COLO668 (cell line): ENCODE data around the gene KCNA5.

Experiments
- DNase-seq: peaks from one replicate; lab custom pipeline; 2025; ENCODE audit not compliant: unreplicated experiment; lab: John Stamatoyannopoulos, UW

Gene KCNA5

DNA sequence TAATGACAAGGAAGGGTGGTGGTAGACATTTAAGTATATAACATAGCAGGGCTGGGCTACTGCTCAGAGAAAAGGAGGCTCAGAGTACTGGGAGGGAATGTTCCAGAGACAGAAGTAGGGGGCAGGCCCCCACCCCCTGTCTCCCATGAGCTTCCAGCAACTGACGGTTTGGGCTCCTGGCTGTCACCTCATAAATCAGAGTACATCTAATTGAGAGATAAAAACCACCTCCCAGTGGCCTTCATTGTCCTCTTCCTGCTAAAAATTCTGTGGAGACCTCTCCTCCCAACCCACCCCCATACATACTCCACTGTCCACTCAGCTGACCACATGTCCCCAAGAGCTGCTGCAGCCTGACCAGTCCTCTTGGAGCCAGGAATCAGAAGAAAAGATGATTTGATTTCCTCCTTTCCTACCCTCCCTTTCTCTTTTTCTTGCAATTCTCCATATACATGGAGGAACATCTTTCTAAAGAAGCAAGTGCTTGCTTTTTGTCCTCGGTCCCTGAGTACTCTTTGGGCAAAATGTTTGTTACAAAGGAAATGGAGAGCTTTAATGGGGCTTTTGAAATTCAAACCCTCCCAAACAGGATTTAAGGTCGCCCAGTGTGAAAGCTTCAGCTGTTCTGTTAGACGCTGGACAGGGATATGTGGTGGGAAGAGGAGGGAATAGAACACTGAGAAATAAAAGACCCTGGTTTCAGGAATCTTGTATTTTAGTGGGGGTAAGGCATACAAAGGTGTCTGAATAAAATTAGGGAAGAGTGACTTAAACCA, 16.4 kb upstream of the KCNA5 start:
- DNase-seq = no peak

DNA sequence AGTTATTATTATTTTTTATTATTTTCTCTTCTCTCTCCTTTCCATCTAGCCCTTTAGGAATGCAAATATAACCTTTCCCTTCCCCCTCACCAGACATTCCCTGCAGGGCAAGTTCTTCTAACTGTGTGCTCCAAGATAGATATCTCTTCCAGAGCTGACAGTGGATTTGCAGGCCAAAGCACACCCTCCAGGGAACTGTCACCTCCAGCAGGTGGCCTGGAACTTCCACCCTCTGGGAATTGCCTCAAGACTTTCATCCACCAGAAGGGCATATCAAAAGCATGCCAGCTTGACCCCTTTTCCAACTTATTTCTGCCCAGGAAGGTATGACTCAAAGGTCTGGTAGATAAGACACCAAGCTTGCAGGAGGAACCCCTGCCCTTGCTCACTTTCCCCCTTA, 13.6 kb upstream of the KCNA5 start:
- no peak for DNase-seq

DNA sequence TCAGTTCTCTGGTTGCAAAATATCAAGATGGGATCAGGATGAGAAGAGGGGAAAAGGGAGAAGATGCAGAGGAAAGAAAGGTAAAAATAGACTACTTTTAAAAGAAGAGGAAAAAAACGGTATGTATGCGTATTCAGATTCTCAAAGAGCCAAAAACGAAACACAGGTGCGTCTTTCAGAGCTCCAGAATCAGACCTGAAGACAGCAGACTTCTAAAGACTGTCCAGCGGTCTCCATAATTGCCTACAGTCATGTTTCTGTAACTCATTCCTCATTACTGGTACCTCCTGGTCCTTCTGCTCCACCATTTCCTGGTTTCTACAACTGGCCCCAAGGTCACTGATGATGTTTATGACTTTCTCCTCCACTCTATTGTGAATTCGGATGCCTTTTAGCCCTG, 12.4 kb upstream of the KCNA5 start:
- no peak for DNase-seq

DNA sequence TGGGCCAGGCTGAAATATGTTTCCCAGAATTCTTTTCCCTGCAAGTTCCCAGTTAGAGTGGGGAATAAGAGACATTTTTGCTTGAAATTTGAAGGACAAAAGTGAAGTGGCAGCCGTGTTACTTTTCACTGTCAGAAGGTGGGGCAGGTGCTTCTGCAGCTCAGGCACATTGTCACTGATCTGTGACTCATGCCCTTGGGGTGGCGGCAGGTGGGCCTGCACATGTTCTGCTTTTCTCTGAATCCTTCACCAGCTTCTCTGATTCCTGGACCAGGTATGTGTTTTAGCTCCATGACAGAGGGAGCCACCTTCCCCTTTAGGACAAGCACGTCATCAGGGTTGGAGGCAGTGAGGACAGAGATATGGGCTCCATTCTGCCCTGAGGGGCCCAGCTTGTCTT, 11.7 kb upstream of the KCNA5 start:
- DNase-seq = no peak

DNA sequence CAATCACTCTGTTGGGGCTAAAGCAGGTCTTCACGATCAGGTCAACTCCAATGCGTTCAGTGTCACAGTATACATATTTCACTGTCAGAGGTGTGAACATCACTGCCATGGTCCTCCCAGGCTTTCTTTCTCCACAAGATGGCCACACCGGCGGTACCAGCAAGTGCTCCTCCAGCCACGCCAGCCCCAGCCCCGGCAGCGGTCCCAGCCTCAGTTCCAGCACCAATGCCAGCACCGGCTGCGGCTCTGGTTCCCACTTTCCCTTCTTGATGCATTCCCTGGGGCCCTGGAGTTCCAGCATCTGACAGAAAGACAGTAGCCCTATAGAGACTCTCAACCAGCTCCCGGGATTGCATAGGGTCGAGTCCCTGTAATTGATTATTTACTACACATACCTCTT, 10.9 kb upstream of the KCNA5 start:
- DNase-seq = no peak

DNA sequence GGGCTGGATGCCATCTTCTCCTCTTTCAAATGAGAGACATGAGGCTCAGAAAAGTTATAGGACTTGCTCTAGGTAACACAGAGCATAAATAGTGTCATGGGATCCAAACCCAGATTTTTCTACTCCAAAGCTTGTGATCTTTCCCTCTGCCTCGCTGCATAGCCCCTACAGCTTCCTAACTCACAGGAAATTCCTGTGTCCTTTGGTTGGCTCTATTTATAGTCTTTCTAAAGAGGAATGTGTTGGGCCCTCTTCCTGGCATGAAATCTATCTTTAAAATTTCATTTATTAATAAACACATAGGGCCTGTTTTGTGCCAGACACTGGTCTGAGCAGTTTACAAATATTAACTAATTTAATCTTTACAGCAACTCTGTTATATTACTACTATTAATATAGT, 9.8 kb upstream of the KCNA5 start:
- DNase-seq = no peak

DNA sequence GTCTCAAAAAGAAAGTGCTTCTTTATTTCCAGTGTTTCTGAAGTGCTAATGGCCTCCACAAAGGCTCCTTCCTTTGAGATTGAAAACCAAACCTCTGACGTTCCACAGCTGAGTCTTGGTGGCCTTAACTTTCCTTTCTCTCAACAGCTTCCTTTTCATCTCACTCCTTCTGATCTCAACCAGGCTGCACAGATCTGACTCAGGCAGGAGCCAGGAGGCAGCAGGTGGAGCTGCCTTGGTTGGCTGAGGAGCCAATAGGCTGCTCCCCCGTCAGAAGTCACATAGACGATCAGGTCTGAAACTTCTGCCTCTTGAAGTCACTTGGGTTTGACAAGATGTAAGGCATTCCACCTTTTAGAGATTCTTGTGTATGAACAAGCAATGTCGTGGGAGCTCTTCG, 9.1 kb upstream of the KCNA5 start:
- DNase-seq = no peak

DNA sequence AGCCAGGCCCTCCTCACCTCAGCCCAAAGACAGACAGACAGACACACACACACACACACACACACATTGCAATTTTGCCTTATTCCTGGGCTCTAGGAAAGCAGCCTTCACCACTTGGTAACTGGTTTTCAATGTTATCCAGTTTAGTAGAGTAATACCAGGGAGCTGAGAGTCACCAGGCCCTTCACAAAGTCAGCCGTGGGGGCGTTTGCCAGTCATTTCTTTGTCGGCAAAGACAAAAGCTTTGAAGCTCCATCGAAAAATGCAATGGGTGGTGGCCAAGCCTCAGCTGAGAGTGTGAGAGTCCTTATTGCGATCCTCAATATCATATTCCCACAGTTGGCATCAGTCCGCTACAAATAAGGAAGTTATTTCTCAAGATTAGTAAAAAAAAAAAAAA, 8.1 kb upstream of the KCNA5 start:
- DNase-seq = no peak

DNA sequence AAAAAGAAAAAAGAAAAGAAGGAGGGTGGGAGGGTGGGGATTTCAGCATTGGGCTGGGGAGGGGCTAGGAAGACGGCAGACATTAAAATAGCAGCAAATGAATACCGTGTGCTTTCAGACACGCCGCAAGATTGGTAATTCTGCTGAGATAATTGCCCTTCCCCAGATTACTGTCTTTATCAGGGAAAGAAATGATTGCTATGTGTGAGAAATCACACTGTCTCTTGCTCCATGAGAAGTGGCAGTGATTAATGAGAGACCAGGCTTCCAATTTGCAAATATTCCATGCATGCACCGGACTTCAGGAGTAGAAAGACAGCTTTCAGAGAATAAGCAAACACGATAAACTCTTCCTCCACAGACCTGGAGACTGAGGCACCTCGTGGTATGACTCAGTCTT, 7.6 kb upstream of the KCNA5 start:
- DNase-seq = no peak

DNA sequence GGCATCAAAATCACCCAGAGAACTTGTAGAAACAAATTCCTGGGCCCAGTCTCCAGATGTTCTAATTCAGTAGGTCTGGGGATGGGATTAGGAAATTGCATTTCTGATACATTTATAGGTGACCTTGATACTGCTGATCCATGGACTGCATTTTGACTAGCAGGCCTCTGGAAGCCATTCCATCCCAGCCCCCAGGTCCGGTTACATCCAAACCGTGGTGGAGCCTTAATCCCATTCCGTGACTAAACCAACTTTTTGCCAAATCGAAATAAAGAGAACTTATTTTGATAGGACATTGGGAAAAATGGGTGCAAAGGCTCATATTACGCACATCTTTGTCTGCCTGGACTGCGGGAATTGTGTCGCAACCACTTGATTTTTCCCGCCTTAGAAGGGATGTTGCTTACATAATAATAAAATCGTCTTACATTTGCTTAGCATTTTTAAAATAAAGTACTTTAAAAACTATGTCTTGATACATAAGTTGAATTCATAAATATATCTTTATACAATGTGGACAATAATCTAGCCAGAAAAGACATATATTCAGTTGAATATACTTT, 5.8 kb upstream of the KCNA5 start:
- no peak for DNase-seq

DNA sequence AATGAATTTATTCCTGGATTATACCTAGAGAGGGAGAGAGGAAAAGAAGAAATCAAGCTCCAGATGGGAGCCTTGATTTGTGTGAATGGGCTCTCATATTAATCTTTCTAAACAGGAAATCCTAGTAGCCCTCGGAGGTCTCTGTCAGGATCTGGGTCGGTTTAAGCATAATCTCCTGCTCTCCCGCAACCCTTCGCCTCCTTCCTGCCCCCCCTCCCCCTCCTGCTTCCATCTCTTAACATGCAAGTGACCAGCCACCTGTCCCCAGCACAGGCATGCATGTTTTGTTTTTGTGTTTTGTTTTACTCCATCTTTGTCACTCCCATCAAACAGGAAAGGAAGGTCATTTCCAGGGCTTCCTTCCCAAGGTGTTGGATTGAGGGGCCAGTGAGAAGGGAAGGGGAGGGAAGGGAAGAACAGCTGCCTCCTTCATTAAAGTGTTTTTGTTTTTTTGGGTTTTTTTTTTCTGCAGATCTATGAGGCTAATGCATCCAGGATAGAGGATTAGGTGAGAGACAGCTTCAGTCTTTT, 4.8 kb upstream of the KCNA5 start:
- DNase-seq = no peak

DNA sequence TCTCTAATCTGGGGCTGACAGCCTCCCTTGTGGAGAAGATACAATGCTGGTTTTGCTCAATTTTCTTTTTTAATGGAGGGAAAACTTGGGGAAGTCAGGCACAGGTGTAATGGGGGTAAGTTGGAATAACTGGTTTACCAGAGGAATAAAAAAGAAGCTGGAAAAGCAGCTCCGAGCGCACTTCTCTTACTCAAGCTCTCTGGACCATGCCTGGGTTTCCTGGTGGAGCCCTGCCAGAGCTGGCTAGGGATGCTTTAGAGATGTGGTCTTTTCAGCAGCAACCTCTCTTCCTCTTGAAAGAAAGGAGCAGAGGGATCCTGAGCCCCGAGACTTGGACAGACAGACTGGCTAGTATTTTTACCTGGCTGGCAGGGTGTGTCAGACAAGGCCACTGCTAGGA, 3.9 kb upstream of the KCNA5 start:
- no peak for DNase-seq

DNA sequence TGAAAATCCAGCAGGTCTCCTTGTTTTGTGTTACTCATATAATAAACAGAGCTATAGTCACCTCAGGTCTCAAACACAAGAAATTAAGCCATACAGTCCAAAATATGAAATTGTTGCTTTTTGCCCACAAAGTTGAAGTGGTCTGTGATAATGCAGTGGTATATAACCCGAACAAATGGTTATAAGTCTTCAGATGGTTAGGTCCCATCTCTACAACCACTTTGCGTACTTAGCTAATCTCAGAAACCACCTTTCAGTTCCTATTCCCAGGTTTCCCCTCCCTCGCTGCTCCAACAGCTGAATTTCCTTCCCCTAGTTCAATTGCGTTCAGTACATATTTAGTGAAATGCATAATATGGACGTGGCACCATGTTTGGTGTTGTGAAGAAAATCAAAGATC, 3.3 kb upstream of the KCNA5 start:
- DNase-seq = no peak

DNA sequence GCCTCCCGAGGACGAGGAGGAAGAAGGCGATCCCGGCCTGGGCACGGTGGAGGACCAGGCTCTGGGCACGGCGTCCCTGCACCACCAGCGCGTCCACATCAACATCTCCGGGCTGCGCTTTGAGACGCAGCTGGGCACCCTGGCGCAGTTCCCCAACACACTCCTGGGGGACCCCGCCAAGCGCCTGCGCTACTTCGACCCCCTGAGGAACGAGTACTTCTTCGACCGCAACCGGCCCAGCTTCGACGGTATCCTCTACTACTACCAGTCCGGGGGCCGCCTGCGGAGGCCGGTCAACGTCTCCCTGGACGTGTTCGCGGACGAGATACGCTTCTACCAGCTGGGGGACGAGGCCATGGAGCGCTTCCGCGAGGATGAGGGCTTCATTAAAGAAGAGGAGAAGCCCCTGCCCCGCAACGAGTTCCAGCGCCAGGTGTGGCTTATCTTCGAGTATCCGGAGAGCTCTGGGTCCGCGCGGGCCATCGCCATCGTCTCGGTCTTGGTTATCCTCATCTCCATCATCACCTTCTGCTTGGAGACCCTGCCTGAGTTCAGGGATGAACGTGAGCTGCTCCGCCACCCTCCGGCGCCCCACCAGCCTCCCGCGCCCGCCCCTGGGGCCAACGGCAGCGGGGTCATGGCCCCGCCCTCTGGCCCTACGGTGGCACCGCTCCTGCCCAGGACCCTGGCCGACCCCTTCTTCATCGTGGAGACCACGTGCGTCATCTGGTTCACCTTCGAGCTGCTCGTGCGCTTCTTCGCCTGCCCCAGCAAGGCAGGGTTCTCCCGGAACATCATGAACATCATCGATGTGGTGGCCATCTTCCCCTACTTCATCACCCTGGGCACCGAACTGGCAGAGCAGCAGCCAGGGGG, 979 bp downstream of the KCNA5 start:
- no peak for DNase-seq

DNA sequence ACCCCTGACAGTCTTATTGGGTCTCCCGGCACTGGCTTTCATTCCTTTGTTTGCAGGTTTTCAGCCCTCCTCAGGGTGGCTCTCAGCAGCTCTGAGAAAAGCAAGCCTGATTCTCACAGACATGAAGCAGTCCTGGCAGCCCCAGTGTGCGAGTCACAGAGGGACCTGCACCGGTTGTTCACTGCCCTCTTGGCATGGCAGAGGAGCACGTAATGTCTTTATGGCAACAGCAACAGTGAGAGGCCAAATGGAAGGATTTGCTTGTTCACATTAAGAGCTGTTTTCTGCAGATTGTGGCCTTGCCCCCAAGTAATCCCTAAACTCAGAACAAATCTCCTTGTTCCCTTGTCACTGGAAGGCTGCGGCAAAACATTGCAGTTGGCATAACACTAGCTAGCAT, 3.4 kb downstream of the KCNA5 start:
- no peak for DNase-seq

DNA sequence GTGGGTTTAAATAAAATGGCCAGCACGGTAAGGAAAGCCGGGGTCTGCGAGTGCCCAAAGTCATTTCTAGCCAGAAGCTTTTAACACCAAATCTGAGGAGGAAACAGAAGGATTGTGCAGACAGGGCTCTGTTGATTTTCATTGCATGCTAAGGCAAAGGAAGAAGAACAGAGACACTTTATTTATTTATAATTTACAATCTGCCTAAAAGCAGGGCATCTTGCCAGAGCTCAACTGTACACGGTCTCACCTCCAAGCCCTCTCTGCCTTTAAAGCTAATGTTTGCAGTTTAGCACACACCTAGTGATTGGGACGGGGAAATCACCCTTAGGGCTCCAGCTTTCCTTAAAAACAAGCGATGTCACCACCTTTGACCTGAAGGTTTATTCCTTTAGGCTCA, 4.0 kb downstream of the KCNA5 start:
- DNase-seq = no peak

DNA sequence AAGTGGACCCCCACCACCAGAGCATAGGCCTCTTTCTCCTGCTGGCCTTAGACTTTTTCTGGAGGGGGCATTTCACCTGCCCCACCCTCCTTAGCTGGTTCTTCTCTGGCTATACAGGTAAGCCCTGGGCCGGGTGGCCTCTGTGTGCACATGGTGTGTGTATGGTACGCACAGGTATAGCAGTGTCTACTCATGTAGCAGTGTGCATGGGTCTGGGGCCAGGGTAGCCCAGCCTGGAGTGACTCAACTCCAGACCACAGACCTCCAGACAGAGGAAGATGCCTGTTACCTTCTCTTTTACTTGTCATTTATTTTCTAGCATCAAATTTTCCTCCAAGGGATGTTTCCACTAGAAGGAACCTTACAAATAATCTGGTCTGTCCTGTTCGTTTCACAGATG, 6.9 kb downstream of the KCNA5 start:
- DNase-seq = no peak

DNA sequence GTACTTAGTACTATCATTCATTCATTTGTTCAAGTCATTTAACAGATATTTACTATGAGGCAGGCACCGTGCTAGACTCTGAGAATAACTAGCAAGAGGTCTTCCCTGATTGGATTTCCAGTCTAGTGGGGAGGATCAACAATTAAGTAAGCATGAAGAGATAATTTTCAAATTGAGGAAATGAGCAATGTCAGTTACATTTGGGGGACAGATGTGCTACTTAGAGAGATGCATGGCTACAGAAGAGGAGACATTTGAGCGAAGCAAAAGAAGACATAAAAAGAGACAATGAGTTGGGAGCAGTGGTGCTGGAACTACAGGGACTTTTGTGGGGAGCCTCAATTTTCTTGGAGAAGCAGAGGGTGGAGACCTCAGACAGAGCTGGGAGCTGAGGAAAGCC, 7.7 kb downstream of the KCNA5 start:
- no peak for DNase-seq

DNA sequence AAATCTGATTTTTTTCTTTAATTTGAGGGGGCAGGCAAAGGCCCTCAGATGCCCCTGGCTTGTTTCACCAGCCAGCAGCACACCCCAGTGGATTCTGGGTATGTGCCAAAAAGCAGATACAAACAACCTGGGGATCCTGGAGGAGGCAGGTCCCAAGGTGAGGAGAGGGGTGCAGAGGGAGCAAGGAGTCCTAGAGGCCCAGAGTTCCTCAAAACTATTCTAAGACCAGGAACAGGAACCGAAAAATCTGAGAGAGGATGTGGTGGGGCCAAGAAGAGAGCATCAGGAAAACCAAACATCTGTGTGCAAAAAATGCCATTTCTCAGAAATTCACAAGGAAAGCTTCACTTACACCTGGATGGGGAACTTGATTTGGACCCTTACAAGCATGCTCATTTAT, 8.2 kb downstream of the KCNA5 start:
- no peak for DNase-seq

DNA sequence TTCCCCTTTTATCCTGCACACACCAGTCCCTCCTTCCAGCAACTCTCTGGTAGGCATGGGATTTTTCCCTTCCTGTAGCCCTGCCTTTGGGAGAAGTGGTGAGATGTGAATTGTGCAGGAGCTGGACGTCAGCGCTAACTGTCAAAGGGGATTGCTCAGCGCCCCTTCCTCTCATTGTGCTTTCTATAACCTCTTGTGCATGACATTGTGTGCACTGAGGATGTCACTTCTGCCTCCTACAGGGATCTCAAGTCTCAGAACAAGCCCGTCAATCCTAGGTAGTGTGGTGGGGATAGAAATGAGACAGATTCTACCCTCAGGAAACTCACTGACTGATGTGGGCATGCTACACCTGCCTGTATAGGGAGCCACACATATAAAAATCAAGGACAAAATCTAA, 8.7 kb downstream of the KCNA5 start:
- DNase-seq = no peak

DNA sequence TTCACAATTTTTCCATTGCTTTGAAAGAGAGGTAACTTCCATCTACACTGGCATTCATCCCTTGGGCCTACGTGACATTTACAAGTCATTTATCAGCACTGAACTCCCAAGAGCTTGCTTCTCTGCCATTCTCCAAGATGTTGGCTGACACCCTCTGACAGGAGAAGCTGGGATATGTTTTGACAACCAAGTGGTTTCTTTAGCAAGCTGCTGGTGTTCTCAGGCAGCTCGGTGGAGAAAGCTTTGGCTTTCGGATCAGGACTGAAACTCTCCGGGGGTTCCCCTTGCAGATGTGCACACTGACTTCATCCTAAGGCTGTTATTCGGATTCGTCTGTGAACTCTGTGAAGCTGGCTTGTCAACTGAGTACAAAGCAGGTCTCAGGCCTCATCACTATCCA, 15.7 kb downstream of the KCNA5 start:
- DNase-seq = no peak

DNA sequence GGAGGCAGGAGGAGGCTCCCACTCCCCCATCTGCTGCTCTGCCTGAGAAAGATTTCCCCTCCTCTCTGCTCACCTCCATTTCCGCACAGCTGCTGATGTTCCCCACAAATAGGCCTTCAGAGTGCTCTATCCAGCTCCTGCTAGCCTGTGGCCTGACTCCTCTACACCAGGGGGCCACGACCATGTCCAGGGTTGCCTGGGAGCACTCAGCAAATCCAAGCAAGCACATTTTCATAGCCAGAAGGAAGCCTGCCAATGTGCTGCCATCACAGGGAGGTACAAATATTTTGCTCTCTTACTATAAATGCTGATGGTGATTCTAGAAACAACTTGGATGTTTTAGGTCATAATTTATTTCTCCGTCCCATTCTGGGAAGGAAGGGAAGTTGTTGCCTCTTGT, 17.3 kb downstream of the KCNA5 start:
- no peak for DNase-seq
